ENCODE data around the gene ATP2B1. TPM values are rescaled to one million over a fixed set of nuclear protein-coding genes. Genes with fewer than 3 reads are reported as not detected.

The ATP2B1 gene
- total RNA-seq, 4 donors from 2014 or later = 16.7 to 172 (median 48.6) TPM

DNA sequence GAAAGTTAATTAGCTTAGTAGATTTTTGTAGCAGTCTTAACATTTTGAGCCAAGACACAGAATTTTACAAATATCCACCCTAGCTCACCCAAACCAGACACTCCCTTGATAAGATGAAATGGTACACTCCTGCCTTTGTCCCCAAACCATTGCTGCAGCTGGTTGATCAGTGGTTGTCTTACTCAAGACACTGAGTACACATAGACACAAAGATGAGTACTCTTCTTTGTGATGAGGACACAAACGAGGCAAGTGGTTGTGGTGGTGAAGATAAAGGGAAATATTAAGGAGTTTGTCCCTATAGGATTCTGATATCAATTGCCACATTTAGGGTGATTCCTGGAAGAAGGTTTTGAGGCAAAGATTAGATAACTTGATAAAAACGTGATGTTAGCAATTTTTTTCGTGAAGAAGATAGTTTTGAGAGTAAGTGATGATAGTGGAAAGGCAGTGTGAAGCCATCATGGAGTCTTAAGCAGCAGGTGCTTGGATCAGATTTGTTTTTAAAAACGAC, 21.4 kb upstream of the ATP2B1 start:
- no peak overlapping the region for H3K27ac ChIP-seq
- DNase-seq = no peak
- no peaks in the 10 kb centered on the region for H3K9me3 ChIP-seq
- H3K4me1 ChIP-seq = no peaks in the 10 kb centered on the region
- no peaks in the 10 kb centered on the region for H3K36me3 ChIP-seq
- TF ChIP-seq, protein P1, sequence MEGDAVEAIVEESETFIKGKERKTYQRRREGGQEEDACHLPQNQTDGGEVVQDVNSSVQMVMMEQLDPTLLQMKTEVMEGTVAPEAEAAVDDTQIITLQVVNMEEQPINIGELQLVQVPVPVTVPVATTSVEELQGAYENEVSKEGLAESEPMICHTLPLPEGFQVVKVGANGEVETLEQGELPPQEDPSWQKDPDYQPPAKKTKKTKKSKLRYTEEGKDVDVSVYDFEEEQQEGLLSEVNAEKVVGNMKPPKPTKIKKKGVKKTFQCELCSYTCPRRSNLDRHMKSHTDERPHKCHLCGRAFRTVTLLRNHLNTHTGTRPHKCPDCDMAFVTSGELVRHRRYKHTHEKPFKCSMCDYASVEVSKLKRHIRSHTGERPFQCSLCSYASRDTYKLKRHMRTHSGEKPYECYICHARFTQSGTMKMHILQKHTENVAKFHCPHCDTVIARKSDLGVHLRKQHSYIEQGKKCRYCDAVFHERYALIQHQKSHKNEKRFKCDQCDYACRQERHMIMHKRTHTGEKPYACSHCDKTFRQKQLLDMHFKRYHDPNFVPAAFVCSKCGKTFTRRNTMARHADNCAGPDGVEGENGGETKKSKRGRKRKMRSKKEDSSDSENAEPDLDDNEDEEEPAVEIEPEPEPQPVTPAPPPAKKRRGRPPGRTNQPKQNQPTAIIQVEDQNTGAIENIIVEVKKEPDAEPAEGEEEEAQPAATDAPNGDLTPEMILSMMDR (IDR thresholded peaks at IDR 0.05) = no peak
- H3K27me3 ChIP-seq = no peaks in the 10 kb centered on the region
- no peak overlapping the region for H3K4me3 ChIP-seq
- intact Hi-C loops (cut with DNase I; ENCODE audit: low total_unique reads) = no loop called here

DNA sequence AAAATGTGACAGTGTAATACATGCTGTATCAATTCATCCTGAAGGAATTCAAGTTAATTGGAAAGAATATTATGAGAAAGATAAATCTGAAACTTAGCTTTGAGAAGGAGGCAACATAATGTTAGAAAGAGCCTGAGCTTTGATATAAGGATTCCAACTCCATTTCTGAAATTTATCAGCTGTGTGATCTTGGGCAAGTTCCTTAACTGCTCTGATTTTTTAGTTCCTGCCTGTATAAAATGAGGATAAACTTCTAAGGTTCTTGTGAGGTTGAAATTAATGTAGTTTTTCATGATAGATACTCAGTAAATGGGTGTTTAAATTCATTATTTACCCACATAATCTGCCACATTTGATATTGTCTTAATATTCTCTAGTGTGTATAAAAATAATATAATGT, 14.6 kb upstream of the ATP2B1 start:
- no peaks in the 10 kb centered on the region for H3K27me3 ChIP-seq
- intact Hi-C loops (cut with DNase I; ENCODE audit: low total_unique reads) = no loop called here
- no peak overlapping the region for H3K27ac ChIP-seq
- H3K4me1 ChIP-seq = no peaks in the 10 kb centered on the region
- no peaks in the 10 kb centered on the region for H3K9me3 ChIP-seq
- H3K4me3 ChIP-seq = no peak overlapping the region
- no peak for DNase-seq
- TF ChIP-seq, protein P1 (IDR thresholded peaks at IDR 0.05) = no peak
- TF ChIP-seq POLR2A (IDR thresholded peaks at IDR 0.05) = no peak
- no peaks in the 10 kb centered on the region for H3K36me3 ChIP-seq

DNA sequence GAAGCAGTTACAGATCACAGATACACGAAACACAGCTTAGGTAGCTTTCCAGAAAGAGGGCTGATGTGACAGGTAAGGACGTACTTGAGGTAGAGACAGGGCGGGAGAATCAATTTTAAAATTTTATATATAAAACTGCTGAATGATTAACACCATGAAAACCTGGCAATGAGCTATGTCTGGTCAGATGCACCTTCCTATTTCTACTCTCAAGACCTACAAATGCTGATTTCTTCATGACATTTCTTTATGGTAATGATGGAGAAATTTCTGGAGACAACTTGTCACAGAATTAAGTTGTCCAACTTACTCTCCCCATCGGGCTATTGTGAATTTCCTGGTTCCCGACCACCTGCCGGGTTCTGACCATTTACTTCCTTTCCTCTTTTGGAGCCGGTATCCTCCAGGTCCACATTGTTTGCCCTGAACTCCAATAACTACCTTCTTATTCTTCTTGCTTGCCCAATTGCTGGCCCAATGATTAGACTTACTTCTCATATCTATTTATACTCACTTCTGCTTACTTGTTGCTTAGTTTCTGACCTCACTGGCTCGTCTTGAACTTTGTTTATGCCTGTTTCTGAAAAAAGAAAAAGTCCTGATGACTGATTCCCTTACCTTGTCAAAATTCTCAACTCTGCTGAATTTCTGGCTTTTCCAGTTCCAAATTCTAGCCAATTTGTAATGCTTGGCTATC, 12.8 kb upstream of the ATP2B1 start:
- H3K27me3 ChIP-seq = no peaks in the 10 kb centered on the region
- intact Hi-C loops (cut with DNase I; ENCODE audit: low total_unique reads) = no loop called here
- H3K27ac ChIP-seq = no peak overlapping the region
- no peak for DNase-seq
- H3K36me3 ChIP-seq = no peaks in the 10 kb centered on the region
- no peak overlapping the region for H3K4me3 ChIP-seq
- H3K4me1 ChIP-seq = no peaks in the 10 kb centered on the region
- H3K9me3 ChIP-seq = no peaks in the 10 kb centered on the region
- TF ChIP-seq POLR2A (IDR thresholded peaks at IDR 0.05) = no peak
- TF ChIP-seq, protein P1 (IDR thresholded peaks at IDR 0.05) = no peak

DNA sequence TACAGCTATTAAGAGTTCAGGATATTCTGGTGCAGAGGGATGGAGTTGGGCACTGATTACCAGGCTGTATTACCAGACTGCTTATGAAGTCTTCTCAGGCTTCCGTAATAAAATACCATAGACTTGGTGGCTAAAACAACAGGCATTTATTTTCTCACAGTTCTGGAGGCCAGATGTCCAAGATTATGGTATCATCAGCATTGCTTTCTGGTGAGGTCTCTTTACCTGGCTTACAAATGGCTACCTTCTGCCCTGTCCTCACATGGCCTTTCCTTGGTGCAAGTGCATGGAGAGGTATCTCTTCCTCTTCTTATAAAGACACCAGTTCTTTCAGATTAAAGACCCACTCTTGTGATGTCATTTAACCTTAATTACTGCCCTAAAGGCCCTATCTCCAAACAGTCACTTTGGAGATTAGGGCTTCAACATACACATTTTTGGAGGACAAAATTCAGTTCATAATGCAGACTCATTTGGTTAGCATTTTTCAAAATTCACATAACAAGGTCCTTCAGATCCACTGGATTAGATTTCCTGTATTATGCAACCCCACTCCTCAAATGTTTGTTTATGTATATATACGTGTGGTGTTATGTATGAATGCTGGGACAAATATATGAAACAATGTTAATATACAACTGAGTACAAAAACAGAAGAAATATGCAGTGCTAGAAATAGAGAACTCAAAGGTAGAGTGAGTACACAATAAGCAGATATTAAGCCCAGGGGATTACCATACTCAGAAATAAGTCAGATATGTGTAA, 9.3 kb upstream of the ATP2B1 start:
- TF ChIP-seq, protein P1 (IDR thresholded peaks at IDR 0.05) = no peak
- TF ChIP-seq POLR2A (IDR thresholded peaks at IDR 0.05) = no peak
- H3K27me3 ChIP-seq = no peaks in the 10 kb centered on the region
- H3K27ac ChIP-seq = no peak overlapping the region
- intact Hi-C loops (cut with DNase I; ENCODE audit: low total_unique reads) = no loop called here
- H3K4me1 ChIP-seq = no peaks in the 10 kb centered on the region
- H3K4me3 ChIP-seq = no peak overlapping the region
- no peak for DNase-seq
- no peaks in the 10 kb centered on the region for H3K9me3 ChIP-seq
- H3K36me3 ChIP-seq = no peaks in the 10 kb centered on the region

DNA sequence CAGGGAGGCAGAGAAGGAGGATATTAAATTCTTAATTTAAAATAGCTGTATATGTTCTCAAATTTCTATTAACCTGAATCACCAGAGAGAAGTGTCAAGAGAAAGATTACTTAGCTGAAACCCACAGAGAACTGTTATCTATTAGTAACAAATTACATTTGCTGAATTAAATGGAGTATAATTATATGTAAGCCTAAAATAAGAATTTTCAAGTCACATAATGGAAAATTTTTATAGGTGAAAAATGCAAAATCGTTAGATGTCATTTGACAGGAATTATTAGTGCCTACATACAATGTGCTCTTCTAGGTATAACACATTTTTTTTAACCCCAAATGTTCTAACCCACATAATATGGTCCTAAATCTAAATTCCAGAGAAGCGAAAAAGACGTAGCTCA, 4.1 kb upstream of the ATP2B1 start:
- no peak for DNase-seq
- Histone ChIP-seq H3K4me3 (no peak overlapping the region), H3K27me3 (no peaks in the 10 kb centered on the region), H3K4me1 (no peaks in the 10 kb centered on the region), H3K36me3 (no peaks in the 10 kb centered on the region), H3K9me3 (no peaks in the 10 kb centered on the region), H3K27ac (no peak overlapping the region)
- intact Hi-C loops (cut with DNase I; ENCODE audit: low total_unique reads) = no loop called here
- TF ChIP-seq, protein P1 (IDR thresholded peaks at IDR 0.05) = no peak
- no peak for TF ChIP-seq POLR2A (IDR thresholded peaks at IDR 0.05)

Measured in uterus (tissue), 4 donors.